T-helper 9 cell (primary cell): ENCODE data around the gene RHOV.

Experiments used
- DNase-seq: peaks from one replicate; pipeline ENCODE4 v3.0.0-alpha.2; 2020

The RHOV gene

DNA sequence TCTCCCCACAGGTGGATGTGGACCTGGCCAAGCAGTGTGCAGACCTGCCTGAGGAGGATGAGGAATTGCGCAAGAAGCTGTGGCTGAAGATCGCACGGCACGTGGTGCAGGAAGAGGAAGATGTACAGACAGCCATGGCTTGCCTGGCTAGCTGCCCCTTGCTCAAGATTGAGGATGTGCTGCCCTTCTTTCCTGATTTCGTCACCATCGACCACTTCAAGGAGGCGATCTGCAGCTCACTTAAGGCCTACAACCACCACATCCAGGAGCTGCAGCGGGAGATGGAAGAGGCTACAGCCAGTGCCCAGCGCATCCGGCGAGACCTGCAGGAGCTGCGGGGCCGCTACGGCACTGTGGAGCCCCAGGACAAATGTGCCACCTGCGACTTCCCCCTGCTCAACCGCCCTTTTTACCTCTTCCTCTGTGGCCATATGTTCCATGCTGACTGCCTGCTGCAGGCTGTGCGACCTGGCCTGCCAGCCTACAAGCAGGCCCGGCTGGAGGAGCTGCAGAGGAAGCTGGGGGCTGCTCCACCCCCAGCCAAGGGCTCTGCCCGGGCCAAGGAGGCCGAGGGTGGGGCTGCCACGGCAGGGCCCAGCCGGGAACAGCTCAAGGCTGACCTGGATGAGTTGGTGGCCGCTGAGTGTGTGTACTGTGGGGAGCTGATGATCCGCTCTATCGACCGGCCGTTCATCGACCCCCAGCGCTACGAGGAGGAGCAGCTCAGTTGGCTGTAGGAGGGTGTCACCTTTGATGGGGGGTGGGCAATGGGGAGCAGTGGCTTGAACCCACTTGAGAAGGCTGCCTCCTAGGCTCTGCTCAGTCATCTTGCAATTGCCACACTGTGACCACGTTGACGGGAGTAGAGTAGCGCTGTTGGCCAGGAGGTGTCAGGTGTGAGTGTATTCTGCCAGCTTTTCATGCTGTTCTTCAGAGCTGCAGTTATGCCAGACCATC, 28.8 kb upstream of the RHOV start:
- no peak for DNase-seq

DNA sequence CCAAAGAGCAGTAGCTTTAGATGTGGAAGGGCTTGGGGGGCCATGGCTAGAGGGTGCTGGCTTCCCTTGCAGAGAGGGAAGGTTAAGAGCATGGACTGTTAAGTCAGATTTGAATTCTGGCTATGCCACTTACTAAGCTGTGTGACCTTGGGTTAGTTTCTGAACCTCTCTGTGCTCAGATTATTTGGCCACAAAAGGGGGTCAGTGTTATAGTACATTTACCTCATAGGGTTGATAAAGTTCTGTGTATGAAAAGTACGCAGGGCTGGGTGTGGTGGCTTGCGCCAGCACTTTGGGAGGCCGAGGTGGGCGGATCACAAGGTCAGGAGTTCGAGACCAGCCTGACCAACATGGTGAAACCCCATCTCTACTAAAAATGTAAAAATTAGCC, 27.0 kb upstream of the RHOV start:
- no peak for DNase-seq

DNA sequence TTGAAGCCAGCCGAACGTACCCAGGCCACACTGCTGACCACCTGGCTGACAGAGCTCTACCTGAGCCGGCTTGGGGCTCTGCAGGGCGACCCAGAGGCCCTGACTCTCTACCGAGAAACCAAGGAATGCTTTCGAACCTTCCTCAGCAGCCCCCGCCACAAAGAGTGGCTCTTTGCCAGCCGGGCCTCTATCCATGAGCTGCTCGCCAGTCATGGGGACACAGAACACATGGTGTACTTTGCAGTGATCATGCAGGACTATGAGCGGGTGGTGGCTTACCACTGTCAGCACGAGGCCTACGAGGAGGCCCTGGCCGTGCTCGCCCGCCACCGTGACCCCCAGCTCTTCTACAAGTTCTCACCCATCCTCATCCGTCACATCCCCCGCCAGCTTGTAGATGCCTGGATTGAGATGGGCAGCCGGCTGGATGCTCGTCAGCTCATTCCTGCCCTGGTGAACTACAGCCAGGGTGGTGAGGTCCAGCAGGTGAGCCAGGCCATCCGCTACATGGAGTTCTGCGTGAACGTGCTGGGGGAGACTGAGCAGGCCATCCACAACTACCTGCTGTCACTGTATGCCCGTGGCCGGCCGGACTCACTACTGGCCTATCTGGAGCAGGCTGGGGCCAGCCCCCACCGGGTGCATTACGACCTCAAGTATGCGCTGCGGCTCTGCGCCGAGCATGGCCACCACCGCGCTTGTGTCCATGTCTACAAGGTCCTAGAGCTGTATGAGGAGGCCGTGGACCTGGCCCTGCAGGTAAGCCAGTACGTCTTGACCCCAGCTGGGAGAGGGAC, 26.4 kb upstream of the RHOV start:
- DNase-seq, result no peak

GRCh38 chr15:40899536-40900207, 25.6 kb upstream of the RHOV start:
- no peak for DNase-seq

DNA sequence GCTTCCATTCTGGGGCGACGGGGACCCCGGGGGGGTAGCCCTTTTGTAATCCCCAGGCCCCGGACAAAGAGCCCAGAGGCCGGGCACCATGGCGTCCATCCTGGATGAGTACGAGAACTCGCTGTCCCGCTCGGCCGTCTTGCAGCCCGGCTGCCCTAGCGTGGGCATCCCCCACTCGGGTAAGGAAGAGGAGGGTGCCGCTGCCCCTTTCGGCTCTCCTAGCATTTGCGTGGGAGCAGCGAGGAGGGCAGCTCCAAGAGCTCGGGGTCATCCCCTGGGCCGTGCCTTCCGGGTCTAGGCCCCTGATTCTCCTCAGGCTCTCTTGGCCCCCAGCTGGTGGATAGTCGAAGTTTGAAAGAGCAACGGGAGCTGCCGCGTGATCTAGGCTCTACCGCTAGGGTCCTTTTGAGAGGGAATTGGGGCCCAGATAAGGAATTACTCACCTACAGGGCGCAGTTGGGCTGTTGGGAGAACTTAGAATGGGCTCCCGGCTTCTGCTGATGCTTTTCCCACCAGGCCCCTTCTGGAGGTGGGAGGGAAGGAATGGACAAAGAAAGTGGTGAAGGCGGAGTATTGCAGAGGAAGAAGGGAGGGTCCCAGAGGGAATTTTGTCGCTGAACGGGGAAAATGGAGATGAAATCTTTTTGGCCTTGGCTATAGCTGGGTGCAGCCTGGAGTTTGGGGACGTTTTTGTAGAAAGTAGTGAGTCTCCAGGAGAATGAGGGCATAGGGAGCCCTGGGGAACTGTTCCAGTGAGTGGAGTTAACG, 20.8 kb upstream of the RHOV start:
- peak; percentile 43 for DNase-seq

DNA sequence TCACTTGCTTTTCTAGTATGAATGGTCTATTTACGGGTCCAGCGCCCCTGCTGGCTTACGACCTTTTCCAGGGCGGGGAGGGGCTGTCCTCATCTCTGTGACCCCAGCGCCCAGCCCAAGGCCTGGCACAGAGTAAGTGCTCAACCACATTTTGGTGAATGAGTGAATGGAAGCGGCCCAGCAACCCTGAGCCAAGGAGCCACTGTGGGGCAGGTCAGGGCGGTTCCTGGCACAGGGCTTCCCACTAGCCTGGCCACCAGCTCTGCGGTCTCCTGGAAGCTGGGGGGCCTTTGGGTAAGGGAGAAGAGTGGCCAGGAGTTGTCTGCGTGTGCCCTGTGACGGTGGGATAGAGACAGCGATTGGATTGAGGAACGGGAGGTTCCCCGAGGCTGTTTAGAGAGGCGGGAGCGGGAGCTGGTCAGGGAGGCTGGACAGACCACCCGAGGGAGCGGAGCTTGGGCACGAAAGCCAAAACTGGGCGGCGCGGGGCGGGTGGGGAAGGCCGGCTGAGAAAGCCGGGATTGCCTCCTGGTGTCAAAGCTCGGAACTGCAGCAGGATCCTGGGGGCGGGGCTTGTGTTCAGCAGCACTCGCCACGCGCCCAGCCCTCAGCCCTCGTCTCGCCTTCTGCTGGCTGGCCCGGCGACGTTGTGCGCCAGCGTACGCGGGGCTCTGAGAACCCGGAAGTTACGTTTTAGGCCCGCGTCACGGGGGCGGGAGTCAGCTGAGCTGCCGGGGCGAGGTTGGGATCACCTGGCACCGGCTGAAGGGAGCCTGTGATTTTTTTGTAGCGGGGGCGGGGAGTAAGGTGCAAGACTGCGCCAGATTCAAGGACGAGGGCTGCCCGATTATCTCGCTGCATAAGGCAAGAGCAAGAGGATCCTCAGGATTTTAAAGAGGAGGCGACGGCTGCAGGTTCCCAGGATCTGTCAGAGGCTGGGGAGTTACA, 20.0 kb upstream of the RHOV start, which contains the start of gene VPS18:
Gene VPS18, plus strand, starts transcription at position 718 of the 948 bp plus-strand sequence. CDS start 319 bp downstream, outside the sequence.
- peak; percentile 99 for DNase-seq

- DNase-seq, result no peak
Observed at GRCh38 chr15:40893019-40893670, 19.1 kb upstream of the RHOV start.

- DNase-seq, result no peak
Observed at GRCh38 chr15:40892447-40893012, 18.5 kb upstream of the RHOV start.

GRCh38 chr15:40891810-40892446, 17.9 kb upstream of the RHOV start:
- no peak for DNase-seq

- no peak for DNase-seq
Observed at GRCh38 chr15:40891138-40891537, 17.1 kb upstream of the RHOV start.

GRCh38 chr15:40889112-40889511, 15.1 kb upstream of the RHOV start:
- no peak for DNase-seq

- no peak for DNase-seq
Observed at GRCh38 chr15:40886586-40886985, 12.6 kb upstream of the RHOV start.

DNA sequence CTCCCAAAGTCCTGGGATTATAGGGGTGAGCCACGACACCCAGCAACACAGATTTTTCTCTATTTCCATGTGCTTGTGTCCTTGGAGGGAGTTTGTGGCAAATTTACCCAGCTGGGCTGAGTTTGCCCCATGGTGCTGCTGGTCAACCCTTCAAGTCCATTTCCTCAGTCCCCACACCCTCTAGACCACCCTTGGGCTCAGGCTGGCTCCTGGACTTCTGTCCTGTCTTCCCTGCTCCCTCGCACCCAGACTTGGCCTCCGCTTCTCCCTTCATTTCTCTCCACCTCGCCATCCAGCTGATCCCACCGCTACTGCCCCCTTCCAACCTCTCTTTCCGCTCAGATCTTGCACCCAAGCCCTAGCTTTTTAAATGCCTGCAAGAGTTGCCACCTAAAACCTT, 7.3 kb upstream of the RHOV start:
- no peak for DNase-seq

- no peak for DNase-seq
Observed at GRCh38 chr15:40879609-40880008, 5.6 kb upstream of the RHOV start.

GRCh38 chr15:40878785-40879184, 4.8 kb upstream of the RHOV start:
- DNase-seq, result no peak

DNA sequence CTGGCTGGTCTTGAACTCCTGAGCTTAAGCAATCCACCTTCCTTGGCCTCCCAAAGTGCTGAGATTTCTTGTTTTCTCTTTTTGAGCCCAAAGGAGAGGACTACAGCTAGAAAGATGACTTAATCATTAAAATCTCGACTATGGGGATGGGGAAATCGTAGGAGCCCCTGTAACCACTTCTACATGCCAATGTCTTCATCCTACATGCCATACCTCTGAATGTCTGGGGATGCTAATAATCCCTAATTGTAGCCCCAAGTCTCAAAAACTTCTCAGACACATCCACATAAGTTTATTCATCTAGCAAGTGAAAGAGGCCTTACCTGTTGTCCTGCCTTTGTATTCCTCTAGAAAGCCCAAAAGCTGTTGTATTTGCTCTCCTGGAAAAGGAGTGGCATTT, 3.7 kb upstream of the RHOV start:
- DNase-seq, result no peak

DNA sequence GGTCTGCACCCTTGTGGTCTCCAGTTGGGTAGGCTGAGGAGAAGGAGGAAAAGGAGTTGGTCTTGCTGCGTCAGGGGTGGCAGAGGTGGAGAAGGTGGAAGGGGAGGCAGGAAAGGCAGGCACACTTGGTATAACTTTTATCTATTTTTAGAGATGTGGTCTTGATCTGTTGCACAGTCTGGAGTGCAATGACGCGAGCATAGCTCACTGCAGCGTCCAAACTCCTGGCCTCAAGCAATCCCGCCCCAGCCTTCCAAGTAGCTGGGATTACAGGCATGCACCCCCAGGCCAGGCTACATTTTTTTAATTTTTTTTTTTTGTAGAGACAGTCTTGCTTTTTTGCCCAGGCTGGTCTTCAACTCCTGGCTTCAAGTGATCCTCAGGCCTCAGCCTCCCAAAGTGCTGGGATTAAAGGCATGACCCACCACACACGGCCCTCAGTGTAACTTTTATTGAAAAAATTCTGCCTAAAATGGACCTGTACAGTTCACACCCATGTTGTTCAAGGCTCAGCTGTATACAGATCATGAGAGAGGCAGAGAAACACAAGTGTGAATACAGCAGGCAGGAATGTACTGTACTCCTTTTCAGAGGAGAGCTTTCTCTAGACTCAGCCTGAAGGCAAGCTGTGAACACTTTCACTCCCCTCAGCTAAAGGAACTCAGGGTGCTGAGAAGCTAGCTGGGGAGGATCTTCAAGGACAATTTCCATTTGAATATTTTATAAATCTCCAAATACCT, 2.1 kb upstream of the RHOV start:
- no peak for DNase-seq

- DNase-seq, result no peak
Observed at GRCh38 chr15:40872791-40873693, 992 bp downstream of the RHOV start.
